H1 (cell line): ENCODE results near the gene AQP7.

Experiments used
- ATF3 ChIP-seq: IDR thresholded peaks from 2 replicates; pipeline ENCODE4 v1.6.1; 2011; ENCODE audit warnings: low read depth, mild to moderate bottlenecking, low read length; ENCODE audit not compliant: insufficient read depth
- EP300 ChIP-seq, 2 experiments: IDR thresholded peaks; 1 replicate in 1 of 2; 2 replicates in 1 of 2; pipeline ENCODE4 v1.6.1; 2011 to 2012; ENCODE audit warnings: low read depth in 2 of 2, low read length in 2 of 2, mild to moderate bottlenecking in 2 of 2, borderline replicate concordance in 1 of 2, inconsistent platforms in 1 of 2, moderate library complexity in 1 of 2
- POLR2A ChIP-seq, 2 experiments: IDR thresholded peaks; 1 replicate in 1 of 2; 2 replicates in 1 of 2; pipeline ENCODE4 v1.6.1; 2011; ENCODE audit warnings: low read depth in 2 of 2, low read length in 2 of 2, mild to moderate bottlenecking in 2 of 2; ENCODE audit errors: control extremely low read depth in 1 of 2
- TF ChIP-seq, protein P1 (sequence below), 3 experiments: IDR thresholded peaks; 1 replicate in 2 of 3; 2 replicates in 1 of 3; pipeline versions ENCODE4 v1.5.1 to v1.6.1; 2011; ENCODE audit warnings: low read length in 3 of 3, mild to moderate bottlenecking in 3 of 3, inconsistent platforms in 2 of 3, low read depth in 1 of 3, moderate library complexity in 1 of 3; ENCODE audit not compliant: insufficient read depth in 1 of 3; ENCODE audit errors: control extremely low read depth in 1 of 3

DNA sequence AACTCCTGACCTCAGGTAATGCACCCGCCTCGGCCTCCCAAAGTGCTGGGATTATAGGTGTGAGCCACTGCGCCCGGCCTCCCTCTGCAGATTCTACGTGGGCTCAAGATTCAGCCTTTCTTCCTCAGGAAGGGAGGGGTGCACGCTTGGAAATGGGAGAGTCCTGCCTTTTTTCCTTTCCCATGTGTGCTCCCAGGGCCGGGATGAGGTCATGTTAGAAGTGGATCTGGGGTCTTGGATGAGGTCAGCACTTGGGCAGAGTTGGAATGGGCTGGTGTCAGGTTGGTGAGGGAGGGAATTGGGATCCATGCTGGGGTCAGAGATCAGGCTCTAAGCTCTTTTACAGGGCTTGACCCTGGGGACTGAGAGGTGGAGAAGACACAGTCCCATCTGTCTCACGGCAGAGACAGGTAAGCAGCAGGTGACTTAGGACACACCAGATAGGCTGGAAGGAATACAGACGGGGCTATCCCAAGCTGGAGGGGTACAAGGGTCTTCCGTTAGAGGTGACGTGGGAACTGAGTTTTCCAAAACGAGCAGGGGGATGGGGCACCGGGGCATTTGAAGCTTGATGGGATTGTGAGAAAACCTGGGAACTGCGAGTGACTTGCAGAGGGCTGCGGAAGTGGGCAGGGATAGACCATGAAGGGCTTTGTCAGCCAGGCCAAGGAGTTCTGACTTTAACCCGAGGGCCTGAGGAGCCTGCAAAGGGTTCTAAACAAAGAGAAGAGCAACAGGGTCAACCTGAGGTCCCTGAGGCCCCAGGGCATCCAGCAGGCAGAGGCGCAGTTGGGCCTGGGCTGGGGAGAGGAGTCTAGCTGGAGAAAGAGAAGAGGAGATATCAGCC, 1.8 kb upstream of the AQP7 start:
- TF ChIP-seq EP300 (IDR thresholded peaks at IDR 0.05; ENCODE audit: borderline replicate concordance in 1 of 2, low read depth in 2 of 2, low read length in 2 of 2) (no peak), POLR2A (IDR thresholded peaks at IDR 0.05; ENCODE audit: control extremely low read depth in 1 of 2, low read depth in 2 of 2, low read length in 2 of 2) (no peak), ATF3 (no peak)
- TF ChIP-seq, protein P1, sequence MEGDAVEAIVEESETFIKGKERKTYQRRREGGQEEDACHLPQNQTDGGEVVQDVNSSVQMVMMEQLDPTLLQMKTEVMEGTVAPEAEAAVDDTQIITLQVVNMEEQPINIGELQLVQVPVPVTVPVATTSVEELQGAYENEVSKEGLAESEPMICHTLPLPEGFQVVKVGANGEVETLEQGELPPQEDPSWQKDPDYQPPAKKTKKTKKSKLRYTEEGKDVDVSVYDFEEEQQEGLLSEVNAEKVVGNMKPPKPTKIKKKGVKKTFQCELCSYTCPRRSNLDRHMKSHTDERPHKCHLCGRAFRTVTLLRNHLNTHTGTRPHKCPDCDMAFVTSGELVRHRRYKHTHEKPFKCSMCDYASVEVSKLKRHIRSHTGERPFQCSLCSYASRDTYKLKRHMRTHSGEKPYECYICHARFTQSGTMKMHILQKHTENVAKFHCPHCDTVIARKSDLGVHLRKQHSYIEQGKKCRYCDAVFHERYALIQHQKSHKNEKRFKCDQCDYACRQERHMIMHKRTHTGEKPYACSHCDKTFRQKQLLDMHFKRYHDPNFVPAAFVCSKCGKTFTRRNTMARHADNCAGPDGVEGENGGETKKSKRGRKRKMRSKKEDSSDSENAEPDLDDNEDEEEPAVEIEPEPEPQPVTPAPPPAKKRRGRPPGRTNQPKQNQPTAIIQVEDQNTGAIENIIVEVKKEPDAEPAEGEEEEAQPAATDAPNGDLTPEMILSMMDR (IDR thresholded peaks at IDR 0.05; ENCODE audit: control extremely low read depth in 1 of 3, insufficient read depth in 1 of 3, low read depth in 1 of 3, low read length in 3 of 3): no peak
